ENCODE measurements around the gene TEDC2. TPM values are rescaled to one million over a fixed set of nuclear protein-coding genes. Genes with fewer than 3 reads are reported as not detected.

Gene TEDC2
- total and polyA plus RNA-seq, 7 experiments from 2014 or later, result 0.32 to 16.7 (median 0.62) TPM; not detected in 1

DNA sequence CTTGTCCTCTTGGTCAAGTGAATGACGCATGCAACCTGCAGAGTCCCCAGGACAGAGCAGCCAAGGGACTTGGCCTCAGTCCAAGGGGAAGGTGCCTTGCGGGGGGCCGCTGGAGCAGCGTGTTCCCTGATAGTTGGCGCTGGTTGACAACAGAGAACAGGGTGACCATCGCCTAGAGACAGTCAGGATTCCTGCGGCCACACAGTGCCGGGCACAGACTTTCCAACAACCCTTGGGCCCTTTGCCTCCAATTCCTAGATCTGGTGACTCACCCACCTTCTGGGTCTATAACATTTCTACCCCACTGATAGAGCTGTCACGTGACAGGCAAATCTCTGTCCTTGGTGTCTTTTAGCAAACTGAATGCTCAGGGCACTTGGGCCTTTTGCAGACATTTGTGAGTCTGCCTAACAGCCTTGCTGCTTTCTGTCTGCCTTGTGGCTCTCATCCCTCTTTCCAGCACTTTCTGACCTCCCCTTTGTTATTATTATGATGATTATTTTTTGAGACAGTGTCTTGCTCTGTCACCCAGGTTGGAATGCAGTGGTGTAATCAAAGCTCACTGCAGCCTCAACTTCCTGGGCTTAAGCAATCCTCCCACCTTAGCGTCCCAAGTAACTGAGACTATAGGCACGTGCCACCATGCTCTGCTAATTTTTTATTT lies 11.9 kb upstream of the TEDC2 start:
- ATAC-seq, result no peak
- Histone ChIP-seq H3K4me1 (ENCODE audit: control insufficient read depth in 2 of 2, insufficient read depth in 2 of 2, low read length in 2 of 2) (no peaks in the 10 kb centered on the region), H3K4me3 (ENCODE audit: low read length) (no peak overlapping the region), H3K36me3 (ENCODE audit: control insufficient read depth in 2 of 3, insufficient read depth in 3 of 3, low read length in 3 of 3) (peaks cover 0 to 36% (median 0%) of the 10 kb centered on the region in 3 experiments), H3K27me3 (ENCODE audit: control insufficient read depth in 2 of 2, insufficient read depth in 2 of 2, low read length in 2 of 2) (no peaks in the 10 kb centered on the region), H3K9me3 (ENCODE audit: control insufficient read depth in 2 of 3, low read length in 3 of 3) (no peaks in the 10 kb centered on the region), H3K27ac (ENCODE audit: low read depth, low read length) (no peak overlapping the region)
- intact Hi-C loops (cut with micrococcal nuclease), result no loop called here
- Mint-ChIP-seq H3K4me3 (no peak overlapping the region), H3K9me3 (no peaks in the 10 kb centered on the region), H3K36me3 (peaks cover 0 to 35% (median 4%) of the 10 kb centered on the region in 5 donors), H3K4me1 (no peaks in the 10 kb centered on the region), H3K27ac (peak overlapping the region in 1 of 9 donors; percentile 80), H3K27me3 (no peaks in the 10 kb centered on the region)
- DNase-seq, result no peak
- ChIA-PET CTCF (no interaction called here), POLR2A (no interaction called here)

DNA sequence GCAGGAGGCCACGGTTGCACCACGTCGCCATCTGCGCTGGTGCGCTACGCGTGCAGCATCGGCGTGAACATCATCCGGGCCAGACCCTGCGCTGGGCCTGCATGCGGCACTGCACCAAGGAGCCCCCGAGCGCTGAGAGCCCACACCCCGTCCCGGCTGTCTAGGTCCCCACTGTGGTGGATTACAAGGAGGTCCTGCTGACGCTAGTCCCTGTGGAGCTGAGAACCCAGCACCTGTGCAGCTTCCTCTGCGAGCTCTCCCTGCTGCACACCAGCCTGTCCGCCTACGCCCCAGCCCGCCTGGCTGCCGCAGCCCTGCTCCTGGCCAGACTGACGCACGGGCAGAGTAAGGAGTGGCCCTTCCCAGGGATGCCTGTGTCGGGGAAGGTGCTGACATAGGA lies 10.8 kb upstream of the TEDC2 start:
- ATAC-seq (no peak), DNase-seq (no peak)
- intact Hi-C loops (cut with micrococcal nuclease), result no loop called here
- no peak overlapping the region for H3K4me3 Mint-ChIP-seq
- no peak overlapping the region for H3K27ac Mint-ChIP-seq
- H3K36me3 Mint-ChIP-seq, result peaks cover 4 to 40% (median 5%) of the 10 kb centered on the region in 5 donors
- no peaks in the 10 kb centered on the region for H3K27me3 ChIP-seq (ENCODE audit: control insufficient read depth in 2 of 2, insufficient read depth in 2 of 2, low read length in 2 of 2)
- H3K27ac ChIP-seq (ENCODE audit: low read depth, low read length), result no peak overlapping the region
- H3K4me1 Mint-ChIP-seq, result no peaks in the 10 kb centered on the region
- H3K4me1 ChIP-seq (ENCODE audit: control insufficient read depth in 2 of 2, insufficient read depth in 2 of 2, low read length in 2 of 2), result no peaks in the 10 kb centered on the region
- no peak overlapping the region for H3K4me3 ChIP-seq (ENCODE audit: low read length)
- no peaks in the 10 kb centered on the region for H3K9me3 Mint-ChIP-seq
- H3K9me3 ChIP-seq (ENCODE audit: control insufficient read depth in 2 of 3, low read length in 3 of 3), result no peaks in the 10 kb centered on the region
- H3K27me3 Mint-ChIP-seq, result no peaks in the 10 kb centered on the region
- POLR2A ChIA-PET, result no interaction called here
- H3K36me3 ChIP-seq (ENCODE audit: control insufficient read depth in 2 of 3, insufficient read depth in 3 of 3, low read length in 3 of 3), result peaks cover 0 to 36% (median 0%) of the 10 kb centered on the region in 3 experiments
- CTCF ChIA-PET, result no interaction called here

GRCh38 chr16:2450535-2450934 lies 9.4 kb upstream of the TEDC2 start:
- no peak for DNase-seq
- H3K27me3 Mint-ChIP-seq, result no peaks in the 10 kb centered on the region
- Histone ChIP-seq H3K4me1 (ENCODE audit: control insufficient read depth in 2 of 2, insufficient read depth in 2 of 2, low read length in 2 of 2) (no peaks in the 10 kb centered on the region), H3K27me3 (ENCODE audit: control insufficient read depth in 2 of 2, insufficient read depth in 2 of 2, low read length in 2 of 2) (no peaks in the 10 kb centered on the region), H3K4me3 (ENCODE audit: low read length) (no peak overlapping the region), H3K9me3 (ENCODE audit: control insufficient read depth in 2 of 3, low read length in 3 of 3) (no peaks in the 10 kb centered on the region), H3K27ac (ENCODE audit: low read depth, low read length) (no peak overlapping the region), H3K36me3 (ENCODE audit: control insufficient read depth in 2 of 3, insufficient read depth in 3 of 3, low read length in 3 of 3) (peaks cover 0 to 25% (median 0%) of the 10 kb centered on the region in 3 experiments)
- H3K27ac Mint-ChIP-seq, result no peak overlapping the region
- H3K9me3 Mint-ChIP-seq, result no peaks in the 10 kb centered on the region
- H3K4me3 Mint-ChIP-seq, result no peak overlapping the region
- H3K4me1 Mint-ChIP-seq, result no peaks in the 10 kb centered on the region
- ATAC-seq, result no peak
- ChIA-PET CTCF (interaction anchor here (1.2 kb wide), 1 partner anchor 52 kb away, joined by 4 read pairs; no protein-coding TSS in a partner anchor), POLR2A (interaction anchor here (1.0 kb wide), 1 partner anchor 38 kb away, joined by 3 read pairs; no protein-coding TSS in a partner anchor)
- intact Hi-C loops (cut with micrococcal nuclease), result no loop called here
- peaks cover 4 to 33% (median 5%) of the 10 kb centered on the region in 5 donors for H3K36me3 Mint-ChIP-seq

DNA sequence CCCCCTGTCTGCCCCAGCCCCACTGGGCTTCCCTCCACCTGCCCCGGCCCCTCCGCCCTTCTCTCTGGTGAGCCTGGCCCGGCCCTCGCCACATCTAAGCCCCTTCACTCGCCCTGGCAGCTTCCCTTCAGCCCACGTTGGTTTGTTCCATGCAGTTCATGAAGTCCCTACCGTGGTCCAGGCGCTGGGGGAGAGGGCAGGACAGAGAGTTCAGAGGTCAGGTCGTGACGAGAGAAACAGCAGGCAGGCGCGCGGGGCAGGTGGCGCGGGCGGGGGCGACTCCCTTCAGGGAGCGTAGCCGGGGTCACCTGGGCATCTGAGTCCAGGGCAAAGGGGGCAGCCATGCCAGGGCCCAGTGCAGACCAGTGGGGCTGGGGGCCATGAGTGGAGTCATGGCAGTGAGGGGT lies 8.9 kb upstream of the TEDC2 start:
- peaks cover 4 to 36% (median 5%) of the 10 kb centered on the region in 5 donors for H3K36me3 Mint-ChIP-seq
- Histone ChIP-seq H3K27ac (ENCODE audit: low read depth, low read length) (no peak overlapping the region), H3K4me1 (ENCODE audit: control insufficient read depth in 2 of 2, insufficient read depth in 2 of 2, low read length in 2 of 2) (no peaks in the 10 kb centered on the region), H3K36me3 (ENCODE audit: control insufficient read depth in 2 of 3, insufficient read depth in 3 of 3, low read length in 3 of 3) (peaks cover 0 to 23% (median 0%) of the 10 kb centered on the region in 3 experiments), H3K4me3 (ENCODE audit: low read length) (no peak overlapping the region), H3K9me3 (ENCODE audit: control insufficient read depth in 2 of 3, low read length in 3 of 3) (no peaks in the 10 kb centered on the region), H3K27me3 (ENCODE audit: control insufficient read depth in 2 of 2, insufficient read depth in 2 of 2, low read length in 2 of 2) (no peaks in the 10 kb centered on the region)
- H3K9me3 Mint-ChIP-seq, result no peaks in the 10 kb centered on the region
- H3K4me1 Mint-ChIP-seq, result no peaks in the 10 kb centered on the region
- H3K27me3 Mint-ChIP-seq, result no peaks in the 10 kb centered on the region
- no peak overlapping the region for H3K27ac Mint-ChIP-seq
- ATAC-seq (no peak), DNase-seq (no peak)
- ChIA-PET POLR2A (no interaction called here), CTCF (interaction anchor here (1.2 kb wide), 1 partner anchor 53 kb away, joined by 4 read pairs; no protein-coding TSS in a partner anchor)
- intact Hi-C loops (cut with micrococcal nuclease), result no loop called here
- H3K4me3 Mint-ChIP-seq, result no peak overlapping the region

- no peaks in the 10 kb centered on the region for H3K9me3 Mint-ChIP-seq
- H3K27ac ChIP-seq (ENCODE audit: low read depth, low read length), result no peak overlapping the region
- H3K36me3 Mint-ChIP-seq, result peaks cover 4 to 28% (median 5%) of the 10 kb centered on the region in 5 donors
- H3K36me3 ChIP-seq (ENCODE audit: control insufficient read depth in 2 of 3, insufficient read depth in 3 of 3, low read length in 3 of 3), result peaks cover 0 to 17% (median 0%) of the 10 kb centered on the region in 3 experiments
- H3K4me1 ChIP-seq (ENCODE audit: control insufficient read depth in 2 of 2, insufficient read depth in 2 of 2, low read length in 2 of 2), result no peaks in the 10 kb centered on the region
- no peaks in the 10 kb centered on the region for H3K27me3 Mint-ChIP-seq
- no peak overlapping the region for H3K27ac Mint-ChIP-seq
- DNase-seq (no peak), ATAC-seq (no peak)
- no peak overlapping the region for H3K4me3 ChIP-seq (ENCODE audit: low read length)
- H3K27me3 ChIP-seq (ENCODE audit: control insufficient read depth in 2 of 2, insufficient read depth in 2 of 2, low read length in 2 of 2), result no peaks in the 10 kb centered on the region
- peaks cover 0 to 3% (median 0%) of the 10 kb centered on the region in 7 donors for H3K4me1 Mint-ChIP-seq
- H3K4me3 Mint-ChIP-seq, result no peak overlapping the region
- intact Hi-C loops (cut with micrococcal nuclease), result no loop called here
- POLR2A ChIA-PET, result no interaction called here
- H3K9me3 ChIP-seq (ENCODE audit: control insufficient read depth in 2 of 3, low read length in 3 of 3), result no peaks in the 10 kb centered on the region
- CTCF ChIA-PET, result no interaction called here
Measured at GRCh38 chr16:2451851-2452320, 8.0 kb upstream of the TEDC2 start.

- H3K9me3 Mint-ChIP-seq, result no peaks in the 10 kb centered on the region
- intact Hi-C loops (cut with micrococcal nuclease), result no loop called here
- H3K4me3 ChIP-seq (ENCODE audit: low read length), result no peak overlapping the region
- H3K27ac Mint-ChIP-seq, result no peak overlapping the region
- POLR2A ChIA-PET, result no interaction called here
- CTCF ChIA-PET, result no interaction called here
- no peaks in the 10 kb centered on the region for H3K27me3 Mint-ChIP-seq
- no peaks in the 10 kb centered on the region for H3K9me3 ChIP-seq (ENCODE audit: control insufficient read depth in 2 of 3, low read length in 3 of 3)
- peaks cover 0 to 21% (median 0%) of the 10 kb centered on the region in 3 experiments for H3K36me3 ChIP-seq (ENCODE audit: control insufficient read depth in 2 of 3, insufficient read depth in 3 of 3, low read length in 3 of 3)
- DNase-seq, result no peak
- peaks cover 4 to 26% (median 5%) of the 10 kb centered on the region in 5 donors for H3K36me3 Mint-ChIP-seq
- no peak overlapping the region for H3K27ac ChIP-seq (ENCODE audit: low read depth, low read length)
- no peak overlapping the region for H3K4me3 Mint-ChIP-seq
- H3K27me3 ChIP-seq (ENCODE audit: control insufficient read depth in 2 of 2, insufficient read depth in 2 of 2, low read length in 2 of 2), result no peaks in the 10 kb centered on the region
- H3K4me1 Mint-ChIP-seq, result peaks cover 0 to 3% (median 0%) of the 10 kb centered on the region in 7 donors
- no peak for ATAC-seq
- H3K4me1 ChIP-seq (ENCODE audit: control insufficient read depth in 2 of 2, insufficient read depth in 2 of 2, low read length in 2 of 2), result no peaks in the 10 kb centered on the region
Measured at GRCh38 chr16:2452650-2453049, 7.3 kb upstream of the TEDC2 start.

Measured in naive thymus-derived CD4-positive, alpha-beta T cell (primary cell).